ENCODE measurements around the gene TMEM141.

GRCh38 chr9:136835162-136835931, 44.2 kb downstream of the TMEM141 start:
- TF ChIP-seq CTCF (conservative IDR thresholded peaks at IDR 0.05 in 1 of 2, IDR thresholded peaks at IDR 0.05 in 1 of 2; ENCODE audit: low read depth in 1 of 2, low read length in 2 of 2) (no peak), EZH2 (IDR thresholded peaks at IDR 0.05; ENCODE audit: low read length, missing control alignments) (no peak)

Data from fibroblast of lung (primary cell).